ENCODE results near the gene TUG1.

The TUG1 gene

GRCh38 chr22:30979932-30980331, 10.9 kb downstream of the TUG1 start:
- TF ChIP-seq, protein P1, sequence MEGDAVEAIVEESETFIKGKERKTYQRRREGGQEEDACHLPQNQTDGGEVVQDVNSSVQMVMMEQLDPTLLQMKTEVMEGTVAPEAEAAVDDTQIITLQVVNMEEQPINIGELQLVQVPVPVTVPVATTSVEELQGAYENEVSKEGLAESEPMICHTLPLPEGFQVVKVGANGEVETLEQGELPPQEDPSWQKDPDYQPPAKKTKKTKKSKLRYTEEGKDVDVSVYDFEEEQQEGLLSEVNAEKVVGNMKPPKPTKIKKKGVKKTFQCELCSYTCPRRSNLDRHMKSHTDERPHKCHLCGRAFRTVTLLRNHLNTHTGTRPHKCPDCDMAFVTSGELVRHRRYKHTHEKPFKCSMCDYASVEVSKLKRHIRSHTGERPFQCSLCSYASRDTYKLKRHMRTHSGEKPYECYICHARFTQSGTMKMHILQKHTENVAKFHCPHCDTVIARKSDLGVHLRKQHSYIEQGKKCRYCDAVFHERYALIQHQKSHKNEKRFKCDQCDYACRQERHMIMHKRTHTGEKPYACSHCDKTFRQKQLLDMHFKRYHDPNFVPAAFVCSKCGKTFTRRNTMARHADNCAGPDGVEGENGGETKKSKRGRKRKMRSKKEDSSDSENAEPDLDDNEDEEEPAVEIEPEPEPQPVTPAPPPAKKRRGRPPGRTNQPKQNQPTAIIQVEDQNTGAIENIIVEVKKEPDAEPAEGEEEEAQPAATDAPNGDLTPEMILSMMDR (conservative IDR thresholded peaks at IDR 0.05; ENCODE audit: low read depth, low read length), result no peak
- Histone ChIP-seq H2AFZ (ENCODE audit: low read depth) (no peak overlapping the region), H3K9ac (no peak overlapping the region), H3K36me3 (ENCODE audit: insufficient read depth) (no peaks in the 10 kb centered on the region), H3K79me2 (ENCODE audit: insufficient read depth, low read depth) (peaks cover 4% of the 10 kb centered on the region), H3K4me2 (no peak overlapping the region), H3K4me3 (IDR thresholded peaks at IDR 0.05; ENCODE audit: insufficient read depth, low read depth, low read length) (no peak overlapping the region), H3K27me3 (ENCODE audit: insufficient read depth, low read depth) (no peaks in the 10 kb centered on the region), H3K27ac (no peak overlapping the region), H3K4me1 (ENCODE audit: low read depth, poor library complexity, severe bottlenecking) (peaks cover 21% of the 10 kb centered on the region), H4K20me1 (ENCODE audit: insufficient read depth) (no peaks in the 10 kb centered on the region)

DNA sequence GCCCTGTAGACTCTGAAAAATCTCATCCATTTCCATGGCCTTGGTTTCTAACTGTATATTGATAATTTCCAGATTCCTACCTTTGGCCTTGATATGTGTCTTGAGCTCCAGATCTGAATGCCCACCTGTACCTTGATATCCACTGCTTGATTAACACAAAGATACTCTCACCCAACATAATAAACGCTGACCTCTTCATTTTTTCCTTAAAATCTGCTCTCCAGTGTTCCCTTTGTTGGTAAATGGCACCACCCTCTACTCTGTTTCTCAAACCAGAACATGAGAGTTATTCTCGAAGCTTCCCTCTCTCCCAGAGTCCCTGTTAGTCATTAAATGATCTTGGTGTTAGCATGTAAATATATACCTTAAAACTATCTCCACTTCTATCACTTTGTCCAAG, 13.4 kb downstream of the TUG1 start:
- Histone ChIP-seq H2AFZ (ENCODE audit: low read depth) (no peak overlapping the region), H3K4me3 (IDR thresholded peaks at IDR 0.05; ENCODE audit: insufficient read depth, low read depth, low read length) (no peak overlapping the region), H3K27me3 (ENCODE audit: insufficient read depth, low read depth) (no peaks in the 10 kb centered on the region), H4K20me1 (ENCODE audit: insufficient read depth) (no peaks in the 10 kb centered on the region), H3K27ac (no peak overlapping the region), H3K4me2 (no peak overlapping the region), H3K36me3 (ENCODE audit: insufficient read depth) (no peaks in the 10 kb centered on the region), H3K9ac (no peak overlapping the region), H3K4me1 (ENCODE audit: low read depth, poor library complexity, severe bottlenecking) (peaks cover 14% of the 10 kb centered on the region), H3K79me2 (ENCODE audit: insufficient read depth, low read depth) (peaks cover 4% of the 10 kb centered on the region; the same call in 1 of the 2 replicates)
- TF ChIP-seq, protein P1 (conservative IDR thresholded peaks at IDR 0.05; ENCODE audit: low read depth, low read length), result no peak

DNA sequence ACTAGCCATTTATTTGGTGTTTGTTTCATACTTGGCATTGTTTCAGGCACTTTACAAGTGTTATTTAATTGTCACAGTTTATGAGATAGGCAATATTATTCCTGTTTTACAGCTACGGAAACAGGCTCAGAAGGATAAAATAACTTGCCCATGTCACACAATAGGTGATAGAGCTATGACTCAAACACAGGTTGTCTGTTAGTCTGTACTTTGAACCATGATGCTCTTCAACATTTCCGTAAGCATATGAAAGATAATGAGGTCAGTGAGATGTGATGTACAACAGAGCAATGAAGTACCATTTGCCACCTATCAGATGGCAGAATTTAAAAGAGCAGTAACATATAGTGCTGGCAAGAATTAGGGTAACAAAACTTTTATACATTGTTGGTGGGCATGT, 15.3 kb downstream of the TUG1 start:
- Histone ChIP-seq H3K4me3 (IDR thresholded peaks at IDR 0.05; ENCODE audit: insufficient read depth, low read depth, low read length) (no peak overlapping the region), H3K9ac (no peak overlapping the region), H3K36me3 (ENCODE audit: insufficient read depth) (no peaks in the 10 kb centered on the region), H3K79me2 (ENCODE audit: insufficient read depth, low read depth) (no peaks in the 10 kb centered on the region), H2AFZ (ENCODE audit: low read depth) (no peak overlapping the region), H4K20me1 (ENCODE audit: insufficient read depth) (no peaks in the 10 kb centered on the region), H3K27ac (no peak overlapping the region), H3K27me3 (ENCODE audit: insufficient read depth, low read depth) (no peaks in the 10 kb centered on the region), H3K4me2 (no peak overlapping the region), H3K4me1 (ENCODE audit: low read depth, poor library complexity, severe bottlenecking) (no peaks in the 10 kb centered on the region)
- TF ChIP-seq, protein P1 (conservative IDR thresholded peaks at IDR 0.05; ENCODE audit: low read depth, low read length), result no peak

DNA sequence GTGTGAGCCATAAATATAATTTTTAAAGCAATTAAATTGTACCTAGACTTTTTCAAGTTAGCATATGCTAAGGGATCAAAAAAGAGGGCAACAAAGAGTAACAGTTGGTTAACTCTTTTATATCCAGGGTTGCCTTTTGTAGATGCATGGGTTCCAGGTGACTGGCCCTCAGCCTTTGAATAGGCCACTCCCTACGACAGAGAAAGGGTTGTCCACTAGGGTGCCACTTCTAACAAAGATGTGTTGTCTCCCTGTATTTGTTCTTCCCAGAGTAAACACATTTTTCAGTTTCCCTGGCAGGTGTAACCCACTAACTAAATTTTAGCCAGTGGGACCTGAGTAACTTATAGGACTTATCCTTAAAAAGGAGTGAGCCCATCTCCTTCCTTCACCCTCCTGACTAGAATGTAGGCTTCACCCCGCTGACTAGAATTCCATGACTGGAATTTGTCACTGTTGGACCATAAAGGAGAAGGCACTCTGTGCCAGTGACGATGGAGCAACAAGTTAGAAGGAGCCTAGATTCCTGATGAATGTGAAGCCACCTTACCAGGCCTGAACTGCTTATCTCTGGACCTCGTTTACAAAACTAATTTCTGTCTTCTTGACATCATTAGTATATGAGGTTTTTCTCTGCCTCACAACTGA, 16.6 kb downstream of the TUG1 start:
- Histone ChIP-seq H3K27ac (no peak overlapping the region), H4K20me1 (ENCODE audit: insufficient read depth) (no peaks in the 10 kb centered on the region), H3K27me3 (ENCODE audit: insufficient read depth, low read depth) (no peaks in the 10 kb centered on the region), H3K4me2 (no peak overlapping the region), H3K4me1 (ENCODE audit: low read depth, poor library complexity, severe bottlenecking) (no peaks in the 10 kb centered on the region), H3K36me3 (ENCODE audit: insufficient read depth) (no peaks in the 10 kb centered on the region), H3K9ac (no peak overlapping the region), H2AFZ (ENCODE audit: low read depth) (no peak overlapping the region), H3K79me2 (ENCODE audit: insufficient read depth, low read depth) (no peaks in the 10 kb centered on the region), H3K4me3 (IDR thresholded peaks at IDR 0.05; ENCODE audit: insufficient read depth, low read depth, low read length) (no peak overlapping the region)
- TF ChIP-seq, protein P1 (conservative IDR thresholded peaks at IDR 0.05; ENCODE audit: low read depth, low read length), result no peak
